Aorta (tissue), 5 donors: ENCODE data around the gene HSPBP1. TPM values are rescaled to one million over a fixed set of nuclear protein-coding genes. Genes with fewer than 3 reads are reported as not detected.

ENCODE experiments used
- ATAC-seq: fragments of 200-7000 bp; cut with Tn5 transposase; one replicate; pipeline ENCODE4 v1.9.1; 2022; ENCODE audit warnings: moderate library complexity; ENCODE audit not compliant: low FRiP score
- DNase-seq, 2 donors: peaks; one replicate each; pipeline ENCODE4 v3.0.0-alpha.2; 2020
- H3K27ac ChIP-seq, 2 donors: one replicate each; pipeline ENCODE4 v1.5.1; 2013; ENCODE audit warnings: low read length in 2 of 2, mild to moderate bottlenecking in 2 of 2, moderate library complexity in 2 of 2, control low read depth in 1 of 2, inconsistent platforms in 1 of 2, low read depth in 1 of 2
- H3K27me3 ChIP-seq, 2 donors: one replicate each; pipeline ENCODE4 v1.6.1; 2013; ENCODE audit warnings: control low read depth in 1 of 2, low read length in 1 of 2, mild to moderate bottlenecking in 1 of 2, moderate library complexity in 1 of 2; ENCODE audit not compliant: insufficient read depth in 2 of 2, control insufficient read depth in 1 of 2
- H3K36me3 ChIP-seq, 2 donors: one replicate each; pipeline ENCODE4 v1.6.1; 2013; ENCODE audit warnings: control low read depth in 1 of 2, low read length in 1 of 2, mild to moderate bottlenecking in 1 of 2; ENCODE audit not compliant: insufficient read depth in 2 of 2, control insufficient read depth in 1 of 2
- H3K4me1 ChIP-seq, 2 donors: one replicate each; pipeline ENCODE4 v1.6.1; 2013; ENCODE audit warnings: low read length in 2 of 2, control low read depth in 1 of 2, mild to moderate bottlenecking in 1 of 2, moderate library complexity in 1 of 2; ENCODE audit not compliant: insufficient read depth in 2 of 2, control insufficient read depth in 1 of 2
- H3K4me3 ChIP-seq, 2 donors: one replicate each; pipeline ENCODE4 v1.5.1; 2013; ENCODE audit warnings: low read length in 2 of 2, control low read depth in 1 of 2, mild to moderate bottlenecking in 1 of 2
- H3K9me3 ChIP-seq: one replicate; pipeline ENCODE4 v1.6.1; 2013; ENCODE audit warnings: mild to moderate bottlenecking, low read length; ENCODE audit not compliant: control insufficient read depth
- WGBS, 2 donors: extraction: QIAGEN DNeasy Blood & Tissue Kit; methylation state at CpG; one replicate each; pipeline ENCODE4 v1.1.7; 2013; 5-methylcytosine and 5-hydroxymethylcytosine counted together
- intact Hi-C, 2 donors: fragments of 100-400 bp; cut with DNase I; formaldehyde crosslinking; loops; one replicate each; pipeline versions ENCODE4 v1.14.2 to v1.15.0; 2022
- polyA plus RNA-seq, 2 donors: library from polyadenylated mRNA; stranded (reverse); fragments of 200-250 nt; gene quantifications; one replicate each; pipeline ENCODE4 v1.2.3, GENCODE V29; 2013
- total RNA-seq, 2 donors: library from RNA; stranded (reverse); fragmentation: NEBNext Ultra II Directional; extraction: Animal tissue kit (Norgen Biotek cat#: 25700); gene quantifications; one replicate each; pipeline ENCODE4 v1.2.1, GENCODE V29; 2021
- donor health status: healthy with polysubstance abuse.
- donor health status: Bipolar disorder and iron deficiency.
- donor health status: DM: no; HTN: no; CAD: no.
- donor health status: DM: no; HTN: no; CAD: no.
- donor health status: DM: yes; HTN: yes; CAD: no.

Gene HSPBP1
- total and polyA plus RNA-seq, 4 donors: 14.1 to 25.3 (median 15.5) TPM

DNA sequence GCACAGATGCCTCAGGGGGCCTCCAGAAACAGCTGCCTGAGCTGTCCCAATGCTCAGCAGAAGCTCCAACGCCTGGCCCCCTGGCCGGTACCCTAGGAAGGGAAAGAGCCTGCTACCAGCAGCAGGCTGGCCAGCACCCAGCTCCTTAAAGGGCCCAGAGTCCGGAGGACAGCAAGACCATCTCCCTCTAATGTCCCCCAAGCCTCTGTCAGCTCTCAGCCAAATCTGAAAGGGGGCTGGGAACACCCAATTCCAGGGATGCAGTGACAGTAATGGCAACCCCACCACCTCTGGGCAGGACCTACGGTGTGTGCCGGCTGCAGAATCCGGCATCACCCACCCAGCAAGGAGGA is 25.3 kb downstream of the HSPBP1 start:
- Histone ChIP-seq H3K4me1 (no peaks in the 10 kb centered on the region), H3K27ac (no peak overlapping the region), H3K36me3 (no peaks in the 10 kb centered on the region), H3K9me3 (no peaks in the 10 kb centered on the region), H3K27me3 (no peaks in the 10 kb centered on the region), H3K4me3 (no peak overlapping the region)
- DNase-seq (no peak), ATAC-seq (no peak)
- intact Hi-C loops: no loop called here
- 52 to 60% methylated on average over 6 of the region's 6 CpGs for WGBS, 2 donors

DNA sequence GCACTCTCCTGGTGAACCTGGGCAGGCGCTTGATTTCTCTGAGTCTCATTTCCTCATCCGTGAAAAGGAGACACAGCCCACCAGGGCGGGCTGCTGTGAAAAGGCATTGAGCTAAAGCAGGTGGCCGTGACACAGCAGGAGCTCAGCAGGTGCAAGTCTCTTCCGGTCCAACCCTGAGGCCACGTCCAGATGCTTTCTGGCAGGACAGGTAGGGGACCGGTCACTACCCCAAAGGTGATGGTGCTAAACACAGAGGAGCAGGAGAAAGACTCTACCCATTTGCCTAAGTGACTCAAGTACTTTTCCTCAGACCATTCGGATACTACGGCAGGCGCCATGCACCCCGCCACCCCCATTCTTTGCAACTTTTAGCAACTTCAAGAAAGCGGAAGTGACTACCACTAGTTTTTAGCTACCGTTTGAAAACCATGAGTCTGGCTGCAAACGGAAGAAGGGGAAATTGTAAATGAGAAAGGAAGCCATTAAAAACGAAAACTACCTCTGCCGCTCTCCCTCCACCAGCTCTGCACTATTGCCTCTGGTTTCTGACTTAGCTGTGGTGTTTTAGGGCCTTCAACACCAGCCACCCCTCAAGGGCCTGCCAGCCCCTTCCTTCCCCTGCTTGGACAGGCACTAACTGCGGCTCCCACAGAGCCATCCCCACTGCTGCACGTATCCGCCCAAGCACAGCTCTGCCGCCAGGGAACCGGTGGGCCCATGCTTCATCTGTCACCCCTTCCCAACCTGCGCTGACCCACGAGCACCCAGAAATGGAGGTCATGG is 25.9 kb downstream of the HSPBP1 start:
- Histone ChIP-seq H3K36me3 (no peaks in the 10 kb centered on the region), H3K4me1 (no peaks in the 10 kb centered on the region), H3K4me3 (no peak overlapping the region), H3K27ac (no peak overlapping the region), H3K9me3 (no peaks in the 10 kb centered on the region), H3K27me3 (no peaks in the 10 kb centered on the region)
- WGBS, 2 donors: 77 to 78% methylated on average over 23 of the region's 23 CpGs
- ATAC-seq (no peak), DNase-seq (peak in 1 of 2 donors; percentile 47)
- intact Hi-C loops: no loop called here

DNA sequence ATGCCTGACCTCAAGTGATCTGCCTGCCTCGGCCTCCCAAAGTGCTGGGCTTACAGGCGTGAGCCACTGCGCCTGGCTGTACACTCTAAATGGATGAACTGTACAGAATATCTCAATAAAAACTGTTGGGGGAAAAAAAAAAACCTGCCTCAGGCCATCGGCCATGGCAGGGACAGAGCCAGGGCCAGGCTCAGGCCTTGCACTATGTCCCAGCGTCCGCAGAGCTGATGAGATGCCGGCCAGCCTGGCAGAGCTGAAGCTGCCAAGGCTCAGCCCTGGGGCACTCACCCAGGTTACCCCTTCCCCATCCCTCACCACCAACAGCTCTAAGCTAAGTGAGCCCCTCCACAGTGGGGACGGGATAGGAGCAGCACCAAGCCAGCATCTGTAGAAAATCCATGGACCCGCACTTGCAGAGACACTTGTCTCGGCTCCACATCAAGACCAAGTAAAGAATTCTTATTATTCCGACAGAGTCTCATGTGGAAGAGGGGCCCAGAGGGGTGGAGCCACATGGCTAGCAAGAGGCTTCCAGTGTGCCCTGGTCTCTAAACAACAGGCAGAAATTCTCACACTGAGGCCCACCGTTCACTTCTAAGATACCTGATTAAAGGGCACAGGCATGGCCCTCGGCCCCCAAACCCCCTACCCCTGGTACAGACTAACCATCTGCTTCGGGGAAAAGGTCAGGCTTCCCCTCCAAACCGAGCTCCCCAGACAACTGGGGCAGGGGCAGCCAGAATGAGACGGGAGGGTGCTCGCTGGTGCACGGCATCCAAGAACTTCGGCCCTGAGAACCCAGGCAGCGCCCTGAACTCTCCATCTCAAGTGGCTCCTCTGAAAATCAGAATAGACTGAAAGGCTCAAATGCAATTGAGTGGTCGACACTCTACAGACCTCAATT is 26.9 kb downstream of the HSPBP1 start:
- ATAC-seq (no peak), DNase-seq (peak in 1 of 2 donors; percentile 34)
- Histone ChIP-seq H3K9me3 (no peaks in the 10 kb centered on the region), H3K4me3 (no peak overlapping the region), H3K27ac (no peak overlapping the region), H3K4me1 (no peaks in the 10 kb centered on the region), H3K36me3 (no peaks in the 10 kb centered on the region), H3K27me3 (no peaks in the 10 kb centered on the region)
- intact Hi-C loops: no loop called here
- WGBS, 2 donors: 84 to 86% methylated on average over 21 of the region's 21 CpGs

DNA sequence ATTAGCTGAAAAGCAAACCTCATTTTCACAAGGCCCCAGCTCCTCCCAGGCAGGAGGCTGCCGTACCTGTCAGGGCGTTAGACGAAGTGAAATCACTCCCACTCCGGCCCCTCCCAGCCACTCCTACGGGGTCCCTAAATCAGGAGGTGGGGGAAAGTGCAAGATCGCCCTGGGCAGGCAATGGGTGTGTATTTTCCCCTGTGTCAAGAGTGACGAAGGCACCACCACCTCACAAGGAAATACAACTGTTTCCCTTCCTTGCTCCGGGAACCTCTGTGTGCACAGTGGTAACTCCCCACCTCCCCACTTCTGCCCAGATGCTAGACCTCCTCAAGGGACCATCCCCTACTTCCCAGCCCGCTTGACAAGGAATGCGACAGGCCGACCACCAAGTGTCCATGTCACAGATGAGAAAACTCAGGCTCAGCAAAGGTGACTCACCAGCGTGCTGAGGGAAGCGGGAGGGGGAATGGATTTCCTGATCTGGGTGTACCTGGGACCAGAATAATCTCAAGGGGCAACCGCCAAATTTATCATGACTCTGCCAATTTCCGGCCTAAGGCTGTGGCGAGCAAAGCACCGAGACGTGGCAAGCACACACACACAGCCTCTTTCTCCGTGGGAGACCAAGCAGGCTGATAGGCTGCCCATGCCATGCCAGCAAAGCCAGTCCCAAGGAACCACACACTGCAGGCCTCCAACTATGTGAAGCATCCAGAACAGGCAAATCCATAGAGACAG is 28.4 kb downstream of the HSPBP1 start:
- H3K4me3 ChIP-seq: no peak overlapping the region
- 70 to 71% methylated on average over 19 of the region's 19 CpGs for WGBS, 2 donors
- H3K4me1 ChIP-seq: no peaks in the 10 kb centered on the region
- no peak overlapping the region for H3K27ac ChIP-seq
- H3K27me3 ChIP-seq: no peaks in the 10 kb centered on the region
- intact Hi-C loops: no loop called here
- DNase-seq (peak in 1 of 2 donors; percentile 38), ATAC-seq (no peak)
- no peaks in the 10 kb centered on the region for H3K36me3 ChIP-seq
- no peaks in the 10 kb centered on the region for H3K9me3 ChIP-seq

DNA sequence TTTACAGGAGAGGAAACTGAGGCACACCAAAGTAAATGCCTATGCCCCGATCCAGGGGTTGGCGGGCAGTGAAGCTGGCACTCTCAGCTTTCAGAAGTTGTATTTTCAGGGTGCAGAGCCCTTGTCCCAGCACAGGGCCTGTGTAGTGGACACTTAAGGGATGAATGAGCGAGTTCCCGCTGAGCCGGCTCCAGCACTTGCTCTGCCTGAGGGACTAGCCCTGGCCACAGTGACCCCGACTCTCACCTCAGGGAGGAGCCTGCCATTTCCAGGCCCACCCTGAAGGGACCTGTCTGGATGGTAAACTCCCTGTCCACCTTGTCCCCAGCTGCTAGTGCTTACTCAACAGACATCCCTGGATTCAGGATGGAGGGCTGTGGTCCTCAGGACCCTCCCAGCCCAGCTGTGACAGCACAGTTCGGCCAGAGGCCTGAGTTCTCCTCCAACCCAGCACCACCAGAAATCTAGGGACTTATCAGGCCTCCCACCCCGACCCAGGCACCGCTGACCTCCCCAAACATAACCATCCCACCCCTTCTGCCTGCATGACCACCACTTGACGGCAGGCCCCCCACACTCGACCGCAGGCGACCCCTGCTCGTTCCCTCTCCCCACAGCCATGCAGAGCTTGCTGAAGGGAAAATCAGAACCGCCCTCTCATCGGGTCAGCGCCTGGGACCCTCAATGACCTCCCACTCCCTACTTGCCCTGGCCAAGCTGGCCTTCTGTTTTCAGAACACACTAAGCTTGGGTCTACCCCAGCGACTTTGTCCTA is 29.5 kb downstream of the HSPBP1 start:
- Histone ChIP-seq H3K4me3 (no peak overlapping the region), H3K36me3 (no peaks in the 10 kb centered on the region), H3K27me3 (no peaks in the 10 kb centered on the region), H3K27ac (no peak overlapping the region), H3K9me3 (no peaks in the 10 kb centered on the region), H3K4me1 (no peaks in the 10 kb centered on the region)
- DNase-seq (no peak), ATAC-seq (no peak)
- intact Hi-C loops: no loop called here
- WGBS, 2 donors: 91 to 92% methylated on average over 18 of the region's 18 CpGs

DNA sequence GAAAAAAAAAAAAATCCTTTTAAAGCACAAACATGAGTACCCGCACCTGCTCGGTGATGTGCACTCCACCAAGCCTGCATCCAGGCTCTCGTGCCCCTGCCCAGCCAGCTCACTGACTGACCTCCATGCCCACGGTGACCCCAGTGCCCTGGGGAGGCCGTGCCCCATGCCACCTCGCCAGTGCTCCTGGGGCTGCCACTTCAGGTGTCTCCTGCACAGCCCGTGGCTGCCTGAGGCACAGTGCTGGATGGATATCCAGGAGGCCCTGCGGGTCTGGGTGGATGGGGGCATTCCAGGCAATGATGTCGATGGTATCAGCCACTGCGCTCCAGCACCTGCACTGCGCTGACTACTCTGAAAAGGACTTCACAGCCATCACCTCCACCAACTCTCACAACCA is 30.1 kb downstream of the HSPBP1 start:
- WGBS, 2 donors: 92 to 95% methylated on average over 11 of the region's 11 CpGs
- intact Hi-C loops: no loop called here
- Histone ChIP-seq H3K9me3 (no peaks in the 10 kb centered on the region), H3K27ac (no peak overlapping the region), H3K36me3 (peaks cover 0 to 3% of the 10 kb centered on the region in 2 donors), H3K4me3 (no peak overlapping the region), H3K27me3 (no peaks in the 10 kb centered on the region), H3K4me1 (no peaks in the 10 kb centered on the region)
- DNase-seq (peak in 1 of 2 donors; percentile 45), ATAC-seq (no peak)

DNA sequence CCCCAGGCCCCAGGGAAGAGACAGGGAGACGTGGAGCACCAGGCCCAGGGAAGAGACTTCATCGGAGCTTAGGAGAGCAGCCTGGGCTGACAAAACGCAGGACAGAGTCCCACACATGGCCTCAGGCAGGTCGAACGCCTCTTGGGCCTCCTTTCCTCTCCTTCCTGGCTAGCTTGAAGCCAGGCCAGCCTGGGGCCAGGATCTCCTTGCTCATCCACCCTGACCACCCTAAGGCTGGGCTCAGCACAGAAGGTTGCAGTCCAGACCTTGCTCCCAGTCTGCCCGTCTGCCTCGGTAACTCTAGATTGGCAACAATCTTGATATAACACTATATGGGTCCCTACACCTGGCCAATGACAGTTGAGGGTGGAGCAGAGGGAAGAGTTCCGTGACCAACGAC is 31.2 kb downstream of the HSPBP1 start:
- DNase-seq (peak in 1 of 2 donors; percentile 37), ATAC-seq (no peak)
- Histone ChIP-seq H3K27ac (no peak overlapping the region), H3K36me3 (peaks cover 0 to 3% of the 10 kb centered on the region in 2 donors), H3K9me3 (no peaks in the 10 kb centered on the region), H3K27me3 (no peaks in the 10 kb centered on the region), H3K4me1 (no peaks in the 10 kb centered on the region), H3K4me3 (no peak overlapping the region)
- 71 to 83% methylated on average over 9 of the region's 9 CpGs for WGBS, 2 donors
- intact Hi-C loops: no loop called here

DNA sequence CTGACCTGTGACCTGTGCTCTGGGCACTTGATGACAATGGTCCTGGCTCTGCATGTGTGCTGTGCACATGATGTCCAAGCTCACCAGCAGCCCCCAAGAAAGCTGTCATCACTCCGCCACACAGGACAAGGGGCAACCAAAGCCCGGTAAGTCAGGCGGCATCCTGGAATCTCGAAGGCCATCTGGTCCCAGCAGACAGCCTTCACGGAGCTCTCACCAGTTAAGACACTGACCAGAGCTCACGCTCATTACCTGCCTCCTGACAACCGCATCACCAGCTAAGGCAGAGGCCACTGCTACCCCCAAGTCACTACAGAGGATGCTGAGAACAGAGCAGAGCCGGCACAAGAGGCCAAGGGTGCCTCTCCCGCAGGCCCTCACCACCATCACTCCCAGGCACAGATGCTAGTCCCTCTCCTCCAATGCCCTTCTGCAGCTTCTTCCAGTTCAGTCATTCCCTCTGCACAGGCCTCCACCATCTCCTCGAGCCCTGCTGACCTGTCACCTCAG is 31.7 kb downstream of the HSPBP1 start:
- Histone ChIP-seq H3K36me3 (peaks cover 0 to 3% of the 10 kb centered on the region in 2 donors), H3K9me3 (no peaks in the 10 kb centered on the region), H3K27me3 (no peaks in the 10 kb centered on the region), H3K4me3 (no peak overlapping the region), H3K27ac (no peak overlapping the region), H3K4me1 (no peaks in the 10 kb centered on the region)
- 78 to 84% methylated on average over 10 of the region's 10 CpGs for WGBS, 2 donors
- peak in 1 of 2 donors; percentile 38 for DNase-seq
- intact Hi-C loops: no loop called here
- no peak for ATAC-seq
